Karpas-422 (cell line): ENCODE results near the gene SIRT3. TPM values are rescaled to one million over a fixed set of nuclear protein-coding genes. Genes with fewer than 3 reads are reported as not detected.
A peak's percentile ranks its signal among the peaks of the same experiment; 100 is the strongest.

Experiments
- DNase-seq: peaks from one replicate; pipeline ENCODE4 v3.0.0-alpha.2; 2015
- H2AFZ ChIP-seq: fragments of 200-600 bp; sonication (generic); 2 replicates; pipeline ENCODE4 v1.6.1; 2014; ENCODE audit warnings: antibody characterized with exemption, low read length, mixed read lengths
- H3K27ac ChIP-seq: fragments of 200-600 bp; sonication (generic); 2 replicates; pipeline ENCODE4 v1.5.1; 2014; ENCODE audit warnings: mild to moderate bottlenecking, low read length, moderate library complexity
- H3K27me3 ChIP-seq: fragments of 200-600 bp; sonication (generic); 2 replicates; pipeline ENCODE4 v1.6.1; 2014; ENCODE audit warnings: low read length, mixed read lengths
- H3K36me3 ChIP-seq: fragments of 200-600 bp; sonication (generic); 2 replicates; pipeline ENCODE4 v1.6.1; 2014; ENCODE audit warnings: low read length, mixed read lengths; ENCODE audit not compliant: insufficient read depth
- H3K4me1 ChIP-seq: fragments of 200-600 bp; sonication (generic); 2 replicates; pipeline ENCODE4 v1.6.1; 2014; ENCODE audit warnings: mild to moderate bottlenecking, low read length, mixed read lengths
- H3K4me2 ChIP-seq: fragments of 200-600 bp; sonication (generic); 2 replicates; pipeline ENCODE4 v1.6.1; 2014; ENCODE audit warnings: low read length, low read depth, mild to moderate bottlenecking; ENCODE audit not compliant: poor library complexity, severe bottlenecking
- H3K4me3 ChIP-seq: fragments of 200-600 bp; sonication (generic); 2 replicates; pipeline ENCODE4 v1.5.1; 2014; ENCODE audit warnings: mild to moderate bottlenecking, antibody characterized with exemption, low read length, mixed read lengths
- H3K79me2 ChIP-seq: fragments of 200-600 bp; sonication (generic); 2 replicates; pipeline ENCODE4 v1.6.1; 2014; ENCODE audit warnings: mild to moderate bottlenecking, low read length, mixed read lengths
- H3K9ac ChIP-seq: fragments of 200-600 bp; sonication (generic); 2 replicates; pipeline ENCODE4 v1.6.0; 2014; ENCODE audit warnings: low read length
- H3K9me2 ChIP-seq: fragments of 200-600 bp; sonication (generic), shearing (Covaris generic); replicated peaks from 2 replicates; pipeline ENCODE4 v1.6.0; 2014; ENCODE audit warnings: mild to moderate bottlenecking, low read length, moderate library complexity; ENCODE audit not compliant: insufficient read depth
- H3K9me3 ChIP-seq: fragments of 300-700, 200-600 bp; sonication (generic); 2 replicates; pipeline ENCODE4 v1.6.1; 2014; ENCODE audit warnings: low read length, mixed read lengths
- H4K20me1 ChIP-seq: fragments of 200-600 bp; sonication (generic); 2 replicates; pipeline ENCODE4 v1.6.1; 2014; ENCODE audit warnings: mild to moderate bottlenecking, antibody characterized with exemption, low read length, low read depth; ENCODE audit not compliant: insufficient read depth
- total RNA-seq: library from RNA; depleted of rRNA; stranded (reverse); fragments of >200 nt; shearing (Covaris generic); gene quantifications from 2 replicates; pipeline ENCODE4 v1.2.3, GENCODE V29; 2014; ENCODE audit warnings: low replicate concordance

Gene SIRT3
- total RNA-seq, 1 experiment from 2014 or later = 13.6 TPM

- Histone ChIP-seq H3K9me2 (no peaks in the 10 kb centered on the region), H3K27ac (peak within 1 kb of the TSS; percentile 90), H3K27me3 (no peaks in the 10 kb centered on the region), H3K9ac (peak within 1 kb of the TSS; percentile 98), H3K4me2 (peak within 1 kb of the TSS; percentile 95), H3K79me2 (peaks cover 57% of the 10 kb centered on the region), H3K4me1 (peaks cover 23% of the 10 kb centered on the region), H3K4me3 (peak within 1 kb of the TSS; percentile 92), H3K36me3 (peaks cover 19% of the 10 kb centered on the region), H3K9me3 (no peaks in the 10 kb centered on the region), H2AFZ (0 out of 2 replicates have a peak within 1 kb of the TSS, but pooled peaks have one; percentile 33), H4K20me1 (peaks cover 29% of the 10 kb centered on the region)
- peak; percentile 99 for DNase-seq
These were observed 28.8 kb downstream of the SIRT3 start, which contains the start of the genes BET1L and RIC8A for GRCh38 chr11:207208-207862. Gene BET1L, minus strand, starts transcription at chr11:207399. Its CDS starts 78 bp downstream, at chr11:207321. Gene RIC8A, plus strand, starts transcription at chr11:207708. Its CDS starts 1,147 bp downstream, at chr11:208855.

- peaks cover 29% of the 10 kb centered on the region for H4K20me1 ChIP-seq
- H3K9me2 ChIP-seq = no peaks in the 10 kb centered on the region
- H3K79me2 ChIP-seq = peaks cover 54% of the 10 kb centered on the region
- peak overlapping the region; percentile 97 for H3K9ac ChIP-seq
- H3K27ac ChIP-seq = no peak overlapping the region; the same call in 1 of the 2 replicates
- peak overlapping the region; percentile 92 for H3K4me3 ChIP-seq
- H3K36me3 ChIP-seq = peaks cover 19% of the 10 kb centered on the region
- DNase-seq = peak; percentile 63
- H3K4me1 ChIP-seq = peaks cover 23% of the 10 kb centered on the region
- no peaks in the 10 kb centered on the region for H3K27me3 ChIP-seq
- no peak overlapping the region for H2AFZ ChIP-seq
- no peaks in the 10 kb centered on the region for H3K9me3 ChIP-seq
- H3K4me2 ChIP-seq = peak overlapping the region; percentile 86
These were observed 29.5 kb downstream of the SIRT3 start for GRCh38 chr11:206526-207207.

GRCh38 chr11:206002-206384 lies 30.1 kb downstream of the SIRT3 start:
- Histone ChIP-seq H3K9me3 (no peaks in the 10 kb centered on the region), H3K4me2 (peak overlapping the region; percentile 86), H3K27ac (no peak overlapping the region), H3K9ac (peak overlapping the region; percentile 97), H3K27me3 (no peaks in the 10 kb centered on the region), H3K9me2 (no peaks in the 10 kb centered on the region), H3K36me3 (peaks cover 14% of the 10 kb centered on the region), H3K4me3 (peak overlapping the region; percentile 92), H3K4me1 (peaks cover 23% of the 10 kb centered on the region), H2AFZ (no peak overlapping the region), H3K79me2 (peaks cover 47% of the 10 kb centered on the region), H4K20me1 (peaks cover 29% of the 10 kb centered on the region)
- no peak for DNase-seq

- H3K27ac ChIP-seq = no peak overlapping the region
These were observed 30.7 kb downstream of the SIRT3 start for GRCh38 chr11:205221-206001.

GRCh38 chr11:204587-205109 lies 31.5 kb downstream of the SIRT3 start:
- Histone ChIP-seq H3K79me2 (peaks cover 34% of the 10 kb centered on the region), H3K27ac (no peak overlapping the region), H4K20me1 (peaks cover 21% of the 10 kb centered on the region), H3K4me3 (no peak overlapping the region), H3K9me2 (no peaks in the 10 kb centered on the region), H3K9ac (no peak overlapping the region), H3K36me3 (peaks cover 4% of the 10 kb centered on the region), H2AFZ (no peak overlapping the region), H3K4me1 (peaks cover 14% of the 10 kb centered on the region), H3K27me3 (no peaks in the 10 kb centered on the region), H3K4me2 (no peak overlapping the region), H3K9me3 (no peaks in the 10 kb centered on the region)
- no peak for DNase-seq

More at GRCh38 chr11:205221-206001, 30.7 kb downstream of the SIRT3 start:
- H3K4me3 ChIP-seq = peak overlapping the region; percentile 92; the same call in 1 of the 2 replicates
- H3K36me3 ChIP-seq = peaks cover 9% of the 10 kb centered on the region
- no peaks in the 10 kb centered on the region for H3K27me3 ChIP-seq
- H3K79me2 ChIP-seq = peaks cover 41% of the 10 kb centered on the region
- H3K4me2 ChIP-seq = peak overlapping the region; percentile 86
- H3K9me2 ChIP-seq = no peaks in the 10 kb centered on the region
- H4K20me1 ChIP-seq = peaks cover 27% of the 10 kb centered on the region
- peaks cover 22% of the 10 kb centered on the region for H3K4me1 ChIP-seq
- DNase-seq = no peak
- H2AFZ ChIP-seq = no peak overlapping the region
- no peaks in the 10 kb centered on the region for H3K9me3 ChIP-seq
- H3K9ac ChIP-seq = peak overlapping the region; percentile 97

- no peak for DNase-seq
- peaks cover 9% of the 10 kb centered on the region for H3K4me1 ChIP-seq
- no peak overlapping the region for H3K4me2 ChIP-seq
- H4K20me1 ChIP-seq = peaks cover 15% of the 10 kb centered on the region
- no peaks in the 10 kb centered on the region for H3K9me3 ChIP-seq
- no peak overlapping the region for H3K27ac ChIP-seq
- H3K9ac ChIP-seq = no peak overlapping the region
- H3K9me2 ChIP-seq = no peaks in the 10 kb centered on the region
- H3K36me3 ChIP-seq = peaks cover 4% of the 10 kb centered on the region
- H3K27me3 ChIP-seq = no peaks in the 10 kb centered on the region
- H2AFZ ChIP-seq = no peak overlapping the region
- peaks cover 28% of the 10 kb centered on the region for H3K79me2 ChIP-seq
- H3K4me3 ChIP-seq = no peak overlapping the region
These were observed 32.1 kb downstream of the SIRT3 start for GRCh38 chr11:203945-204586.

- no peaks in the 10 kb centered on the region for H3K9me2 ChIP-seq
- H3K36me3 ChIP-seq = peaks cover 4% of the 10 kb centered on the region
- no peaks in the 10 kb centered on the region for H3K27me3 ChIP-seq
- peaks cover 22% of the 10 kb centered on the region for H3K79me2 ChIP-seq
- DNase-seq = peak; percentile 38
- no peaks in the 10 kb centered on the region for H3K9me3 ChIP-seq
- no peak overlapping the region for H3K9ac ChIP-seq
- no peak overlapping the region for H2AFZ ChIP-seq
- no peak overlapping the region for H3K4me2 ChIP-seq
- no peak overlapping the region for H3K4me3 ChIP-seq
- no peak overlapping the region for H3K27ac ChIP-seq
- peaks cover 9% of the 10 kb centered on the region for H3K4me1 ChIP-seq
- peaks cover 15% of the 10 kb centered on the region for H4K20me1 ChIP-seq
These were observed 32.8 kb downstream of the SIRT3 start for GRCh38 chr11:203056-203944.
